ENCODE results near the gene ARMH2.
A peak's percentile ranks its signal among the peaks of the same experiment; 100 is the strongest.
"Not testable (repeated sequence)": the region's sequence is repeated elsewhere in the genome, so short reads cannot be mapped to it uniquely, and the experiment has no call there.

The ARMH2 gene

GRCh38 chr6:24818346-24818745 lies 19.6 kb upstream of the ARMH2 start:
- DNase-seq (ENCODE audit: low read depth): no peak

- DNase-seq (ENCODE audit: low read depth): no peak
Observed at GRCh38 chr6:24809728-24810127, 11.0 kb upstream of the ARMH2 start.

- DNase-seq (ENCODE audit: low read depth): no peak
Observed at GRCh38 chr6:24807584-24807983, 8.9 kb upstream of the ARMH2 start.

- DNase-seq (ENCODE audit: low read depth): no peak
Observed at GRCh38 chr6:24802271-24803059, 3.7 kb upstream of the ARMH2 start.

- no peak for DNase-seq (ENCODE audit: low read depth)
Observed at GRCh38 chr6:24799541-24799915, 811 bp upstream of the ARMH2 start.

- DNase-seq (ENCODE audit: low read depth): no peak
Observed at GRCh38 chr6:24797596-24798216, 1.0 kb downstream of the ARMH2 start.

- no peak for DNase-seq (ENCODE audit: low read depth)
Observed at GRCh38 chr6:24796616-24797290, 2.0 kb downstream of the ARMH2 start.

GRCh38 chr6:24795106-24795505 lies 3.6 kb downstream of the ARMH2 start:
- DNase-seq (ENCODE audit: low read depth): no peak

- DNase-seq (ENCODE audit: low read depth): no peak
Observed at GRCh38 chr6:24788031-24788665, 10.6 kb downstream of the ARMH2 start.

GRCh38 chr6:24780206-24780605 lies 18.5 kb downstream of the ARMH2 start:
- DNase-seq (ENCODE audit: low read depth): no peak

- DNase-seq (ENCODE audit: low read depth): no peak
Observed at GRCh38 chr6:24779416-24780016, 19.2 kb downstream of the ARMH2 start.

GRCh38 chr6:24778878-24779277 lies 19.8 kb downstream of the ARMH2 start:
- no peak for DNase-seq (ENCODE audit: low read depth)

GRCh38 chr6:24778121-24778520 lies 20.6 kb downstream of the ARMH2 start:
- no peak for DNase-seq (ENCODE audit: low read depth)

GRCh38 chr6:24777227-24777626 lies 21.5 kb downstream of the ARMH2 start:
- no peak for DNase-seq (ENCODE audit: low read depth)

GRCh38 chr6:24775520-24776058 lies 23.1 kb downstream of the ARMH2 start:
- no peak for DNase-seq (ENCODE audit: low read depth)

- DNase-seq (ENCODE audit: low read depth): peak; percentile 56
Observed at GRCh38 chr6:24774696-24775519, 23.8 kb downstream of the ARMH2 start, which contains the start of gene GMNN. TSS of gene GMNN (plus strand) at chr6:24774937. CDS start at chr6:24777247, 2,310 bp downstream.

GRCh38 chr6:24768361-24768760 lies 30.4 kb downstream of the ARMH2 start:
- no peak for DNase-seq (ENCODE audit: low read depth)

- no peak for DNase-seq (ENCODE audit: low read depth)
Observed at GRCh38 chr6:24766680-24767462, 31.8 kb downstream of the ARMH2 start.

GRCh38 chr6:24765968-24766367 lies 32.7 kb downstream of the ARMH2 start:
- not testable (repeated sequence) for DNase-seq (ENCODE audit: low read depth)

Measured in non-pigmented ciliary epithelial cell (primary cell).